Right lung (tissue), 5 donors: ENCODE results near the gene FGFRL1. TPM values are rescaled to one million over a fixed set of nuclear protein-coding genes. Genes with fewer than 3 reads are reported as not detected.

ENCODE experiments used
- DNase-seq, 2 donors: peaks; one replicate each; pipeline ENCODE4 v3.0.0-alpha.2; 2013
- polyA plus RNA-seq, 5 donors: library from polyadenylated mRNA; unstranded; fragments of 120-200 nt; gene quantifications; one replicate each; pipeline versions ENCODE4 v1.2.1 to v1.2.3, GENCODE V29; 2013; ENCODE audit warnings: inconsistent platforms in 1 of 5, low replicate concordance in 1 of 5; ENCODE audit not compliant: insufficient read length in 5 of 5, insufficient read depth in 1 of 5

Gene FGFRL1
- polyA plus RNA-seq, 5 donors, result 15.1 to 31.3 (median 20.7) TPM

- DNase-seq, result no peak
These were observed 8.0 kb upstream of the FGFRL1 start for GRCh38 chr4:1003271-1004070.

DNA sequence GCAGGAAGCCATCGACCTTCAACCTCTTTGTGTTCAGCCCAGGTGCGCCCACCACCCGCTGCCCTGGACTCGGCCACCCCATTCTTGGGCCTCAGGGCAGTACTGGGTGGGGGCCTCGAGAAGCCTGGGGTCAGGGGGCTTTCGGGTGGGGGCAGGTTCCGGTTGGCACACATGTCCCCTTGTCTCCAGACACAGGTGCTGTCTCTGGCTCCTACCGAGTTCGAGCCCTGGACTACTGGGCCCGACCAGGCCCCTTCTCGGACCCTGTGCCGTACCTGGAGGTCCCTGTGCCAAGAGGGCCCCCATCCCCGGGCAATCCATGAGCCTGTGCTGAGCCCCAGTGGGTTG lies 7.4 kb upstream of the FGFRL1 start:
- DNase-seq, result no peak

DNA sequence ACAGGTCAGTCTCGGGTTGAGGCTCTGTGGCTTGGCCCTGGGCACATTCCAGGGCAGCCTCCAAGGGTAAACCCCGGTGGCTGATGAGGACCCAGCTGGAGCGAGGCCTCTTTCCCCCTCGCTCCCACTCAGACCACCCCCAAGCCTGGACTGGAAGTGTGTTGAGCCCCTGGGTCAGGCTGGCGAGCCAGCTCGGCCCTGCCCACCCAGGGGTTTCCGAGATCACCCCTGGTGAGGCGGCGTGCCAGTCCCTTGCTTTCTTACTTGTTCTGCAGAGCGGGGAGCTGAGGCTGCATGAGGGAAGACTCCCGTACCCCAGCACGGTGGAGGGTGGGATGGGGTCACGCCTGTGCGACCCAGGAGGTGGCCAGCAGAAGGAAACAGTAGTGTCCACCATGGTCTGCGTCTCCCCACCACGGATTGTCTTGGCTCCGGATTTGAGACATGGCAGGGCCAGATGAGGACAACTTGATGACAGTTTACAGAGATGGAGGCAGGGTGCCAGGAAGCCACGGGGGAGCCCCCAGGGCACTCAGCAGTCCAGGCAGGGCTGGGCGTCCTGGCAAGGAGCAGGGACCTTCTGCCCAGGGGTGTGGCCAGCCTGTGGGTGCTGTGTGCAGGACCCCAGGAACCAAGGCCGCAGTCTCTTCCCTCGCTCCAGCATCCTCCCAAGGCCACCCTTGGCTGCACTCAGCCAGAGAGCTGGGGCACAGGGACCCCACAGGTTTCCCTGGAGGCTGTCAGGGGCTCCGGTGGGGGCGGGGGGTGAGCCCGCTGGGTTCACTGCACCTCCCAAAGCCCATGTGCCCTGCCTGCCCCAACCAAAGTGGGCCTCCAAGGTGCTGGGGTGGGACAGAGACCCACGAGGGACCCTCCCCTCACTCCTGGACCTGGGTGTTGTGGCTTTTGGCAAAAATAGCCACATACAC lies 6.6 kb upstream of the FGFRL1 start:
- DNase-seq, result no peak

DNA sequence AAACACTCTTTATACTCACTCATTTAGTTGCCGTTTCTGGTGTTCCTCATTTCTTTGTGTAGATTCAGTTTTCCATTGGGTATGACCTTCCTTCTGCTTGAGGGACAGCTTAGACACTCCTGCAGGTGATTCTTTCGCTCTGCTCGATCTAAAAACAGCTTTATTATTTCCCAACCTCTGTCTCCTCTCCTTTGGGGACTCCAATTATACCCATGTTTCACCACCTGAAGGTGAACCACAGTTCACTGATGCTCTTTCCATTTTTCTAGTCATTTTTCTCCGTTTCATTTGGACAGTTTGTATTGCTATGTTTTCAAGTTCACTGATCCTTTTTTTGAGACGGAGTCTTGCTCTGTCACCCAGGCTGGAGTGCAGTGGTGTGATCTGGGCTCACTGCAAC lies 4.6 kb upstream of the FGFRL1 start:
- DNase-seq, result no peak

GRCh38 chr4:1008840-1009541 lies 2.4 kb upstream of the FGFRL1 start:
- DNase-seq, result no peak

GRCh38 chr4:1009542-1010394 lies 1.7 kb upstream of the FGFRL1 start:
- peak in 1 of 2 donors; percentile 58 for DNase-seq

DNA sequence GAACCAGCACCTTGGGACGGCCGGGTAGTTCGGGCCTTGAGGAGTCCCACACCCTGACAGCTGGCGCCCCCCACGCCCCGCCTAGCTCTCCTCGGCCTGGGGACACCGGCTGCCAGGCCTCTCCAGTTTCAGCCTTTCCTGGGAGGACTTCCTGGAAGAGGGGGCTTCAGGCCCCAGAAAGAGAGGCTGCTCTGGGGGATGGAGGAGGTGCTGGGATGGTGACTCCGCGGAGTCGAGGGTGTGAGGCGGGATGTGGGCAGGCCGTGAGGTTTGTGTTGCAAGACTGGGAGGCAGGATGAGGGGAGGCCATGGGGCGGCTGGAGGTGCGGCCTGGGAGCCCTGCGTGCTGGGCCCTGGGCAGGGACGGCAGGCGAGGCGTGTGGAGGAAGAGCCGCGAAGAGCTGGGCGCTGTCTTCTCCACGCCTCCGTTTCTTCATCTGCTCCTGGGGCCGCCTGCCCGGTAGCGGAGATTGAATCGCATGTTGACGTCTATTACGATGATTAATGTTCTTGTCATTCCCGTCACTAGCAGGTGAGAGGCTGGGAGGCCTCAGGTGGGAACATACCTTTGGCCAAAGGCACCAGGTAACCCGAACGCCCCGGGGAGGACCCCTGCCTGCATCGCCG lies 918 bp upstream of the FGFRL1 start:
- DNase-seq, result peak in 1 of 2 donors; percentile 30

GRCh38 chr4:1011666-1012033 lies 224 bp downstream of the FGFRL1 start:
- DNase-seq, result no peak

DNA sequence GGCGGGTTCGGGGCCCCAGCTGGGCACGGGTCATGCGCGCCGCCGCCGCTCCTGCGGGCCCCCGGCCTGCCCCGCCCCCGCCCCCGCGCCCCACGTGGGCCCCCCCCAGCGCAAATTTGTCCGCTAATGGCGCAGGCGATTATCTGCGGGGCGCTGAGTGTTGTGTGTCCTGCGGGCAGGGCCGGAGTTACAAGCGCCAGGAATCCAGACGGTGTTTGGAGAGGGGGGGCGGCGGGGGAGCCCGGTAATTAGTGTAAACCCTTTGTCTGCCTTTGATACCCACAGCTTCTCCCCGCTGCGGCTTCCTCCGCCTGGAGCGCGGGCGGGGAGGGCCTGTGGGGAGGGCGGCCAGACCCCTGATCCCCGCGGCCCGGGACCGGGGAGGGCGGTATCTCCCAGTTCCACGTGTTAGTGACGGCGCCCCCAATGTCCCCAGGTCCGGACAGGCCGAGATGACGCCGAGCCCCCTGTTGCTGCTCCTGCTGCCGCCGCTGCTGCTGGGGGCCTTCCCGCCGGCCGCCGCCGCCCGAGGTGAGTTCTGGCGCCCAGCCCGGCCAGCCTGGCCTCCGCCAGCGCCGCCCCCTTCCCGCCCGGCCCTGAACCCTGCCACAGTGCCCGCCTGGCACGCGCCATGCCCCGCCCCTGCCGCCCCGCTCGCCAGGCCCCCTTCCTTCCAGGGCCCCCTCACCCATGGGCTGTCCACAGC lies 761 bp downstream of the FGFRL1 start:
- no peak for DNase-seq

- DNase-seq, result no peak
These were observed 2.0 kb downstream of the FGFRL1 start for GRCh38 chr4:1013225-1014073.

- DNase-seq, result no peak
These were observed 3.1 kb downstream of the FGFRL1 start for GRCh38 chr4:1014291-1015167.

GRCh38 chr4:1015179-1015578 lies 3.8 kb downstream of the FGFRL1 start:
- DNase-seq, result no peak

- DNase-seq, result no peak
These were observed 4.3 kb downstream of the FGFRL1 start for GRCh38 chr4:1015746-1016145.

GRCh38 chr4:1017211-1017610 lies 5.8 kb downstream of the FGFRL1 start:
- DNase-seq, result no peak

GRCh38 chr4:1017706-1018105 lies 6.3 kb downstream of the FGFRL1 start:
- no peak for DNase-seq

GRCh38 chr4:1018147-1019020 lies 7.0 kb downstream of the FGFRL1 start:
- DNase-seq, result no peak

DNA sequence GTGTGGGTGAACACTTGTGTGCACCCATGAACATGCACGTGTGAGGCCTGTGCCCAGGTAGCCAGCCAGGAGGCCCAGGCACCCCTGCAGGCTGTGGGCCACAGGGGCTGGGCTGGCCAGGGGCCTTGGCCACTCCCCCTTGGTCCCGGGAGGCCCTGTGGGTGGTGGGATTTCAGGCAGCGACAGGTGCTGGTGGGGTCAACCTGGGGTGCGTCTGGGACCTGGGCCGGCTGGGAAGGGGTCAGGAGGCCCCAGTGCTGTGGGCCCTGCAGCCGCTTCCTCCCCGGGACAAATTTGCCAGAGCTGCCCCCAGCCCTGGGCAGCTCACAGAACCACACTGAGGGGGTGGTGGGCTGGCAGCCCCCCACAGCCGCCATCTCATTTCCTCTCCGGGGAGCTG lies 7.9 kb downstream of the FGFRL1 start:
- DNase-seq, result no peak
